Uterus (tissue), 2 donors: ENCODE measurements around the gene CNOT4.

Experiments
- CTCF ChIP-seq, 4 experiments: fragments of 200-600 bp in 2 of 4; fragments of 450-650 bp in 2 of 4; sonication (generic) in 2 of 4; IDR thresholded peaks; one replicate each; pipeline ENCODE4 v1.5.1; 2016 to 2019; ENCODE audit warnings: antibody characterized with exemption in 4 of 4, mild to moderate bottlenecking in 2 of 4, moderate library complexity in 1 of 4
- POLR2A ChIP-seq, 2 donors: fragments of 450-650 bp; IDR thresholded peaks; one replicate each; pipeline ENCODE4 v1.6.1; 2016; ENCODE audit warnings: antibody characterized with exemption in 2 of 2, mild to moderate bottlenecking in 1 of 2, moderate library complexity in 1 of 2

GRCh38 chr7:135382173-135382572 lies 127.7 kb downstream of the CNOT4 start:
- TF ChIP-seq CTCF (IDR thresholded peaks at IDR 0.05) (no peak), POLR2A (IDR thresholded peaks at IDR 0.05) (no peak)
